Transverse colon (tissue), 3 donors: Measurements from ENCODE around the gene TMEM101.
A peak's percentile ranks its signal among the peaks of the same experiment; 100 is the strongest.

Experiments used
- CTCF ChIP-seq, 5 experiments: fragments of 200-600 bp in 3 of 5; fragments of 450-650 bp in 2 of 5; sonication (generic) in 3 of 5; IDR thresholded peaks; 1 replicate in 2 of 5; 2 replicates in 3 of 5; pipeline ENCODE4 v1.5.1; 2016 to 2017; ENCODE audit warnings: antibody characterized with exemption in 5 of 5, inconsistent platforms in 3 of 5, mild to moderate bottlenecking in 2 of 5, moderate library complexity in 1 of 5
- POLR2A ChIP-seq: fragments of 450-650 bp; IDR thresholded peaks from one replicate; pipeline ENCODE4 v1.6.1; 2016; ENCODE audit warnings: antibody characterized with exemption, mild to moderate bottlenecking, moderate library complexity

- TF ChIP-seq CTCF (IDR thresholded peaks at IDR 0.05) (peak in 2 of 5 experiments; percentile 4 to 9), POLR2A (no peak)
These were observed 19.7 kb downstream of the TMEM101 start for GRCh38 chr17:43995150-43995471.
